GM18499 (cell line): ENCODE data around the gene MRPL22.
"Not testable (repeated sequence)": the region's sequence is repeated elsewhere in the genome, so short reads cannot be mapped to it uniquely, and the experiment has no call there.

Experiments
- ATAC-seq: cut with Tn5 transposase; IDR thresholded peaks from one replicate; pipeline ENCODE4 v1.9.1; 2021; ENCODE audit warnings: moderate number of reproducible peaks; ENCODE audit not compliant: insufficient read depth, unreplicated experiment

Gene MRPL22

DNA sequence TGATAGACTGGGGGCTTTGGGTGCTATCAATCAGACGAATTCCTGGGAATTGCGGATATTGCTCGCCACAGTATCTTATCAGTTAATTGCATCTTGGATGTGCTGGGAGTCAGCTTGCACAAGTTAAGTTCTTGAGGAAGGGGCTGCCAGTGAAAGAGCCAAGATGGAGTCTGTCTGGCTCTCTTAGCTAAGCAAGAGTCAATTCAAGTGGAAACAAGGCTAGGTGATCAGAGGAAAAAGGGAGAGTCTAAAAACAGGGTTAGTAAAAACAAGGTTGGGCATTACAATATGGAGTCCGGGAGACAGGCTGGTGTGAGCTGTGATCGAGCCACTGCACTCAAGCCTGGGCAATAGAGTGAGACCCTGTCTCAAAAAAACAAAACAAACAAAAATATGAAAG is 1.5 kb upstream of the MRPL22 start:
- not testable (repeated sequence) for ATAC-seq

GRCh38 chr5:154940375-154940771 is 500 bp upstream of the MRPL22 start:
- ATAC-seq: no peak

GRCh38 chr5:154943527-154943926 is 2.7 kb downstream of the MRPL22 start:
- ATAC-seq: no peak

DNA sequence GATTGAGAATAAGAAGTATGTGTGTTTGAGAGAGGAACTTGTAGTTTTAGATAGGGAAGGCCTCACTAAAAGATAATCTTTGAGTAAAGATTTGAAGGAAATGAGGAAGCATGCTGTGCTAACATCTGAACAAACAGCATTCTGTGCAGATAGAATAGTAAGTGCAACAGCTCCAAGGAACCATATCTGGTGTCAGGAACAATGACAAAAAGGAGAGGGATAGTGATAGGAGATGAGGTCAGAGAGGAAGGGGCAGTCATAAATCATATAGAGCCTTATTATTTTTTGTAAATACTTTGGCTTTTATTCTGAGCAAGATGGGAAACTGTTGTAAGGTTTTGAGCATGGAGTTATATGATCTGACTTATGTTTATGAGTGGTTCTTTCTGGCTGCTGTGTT is 3.8 kb downstream of the MRPL22 start:
- ATAC-seq: no peak

DNA sequence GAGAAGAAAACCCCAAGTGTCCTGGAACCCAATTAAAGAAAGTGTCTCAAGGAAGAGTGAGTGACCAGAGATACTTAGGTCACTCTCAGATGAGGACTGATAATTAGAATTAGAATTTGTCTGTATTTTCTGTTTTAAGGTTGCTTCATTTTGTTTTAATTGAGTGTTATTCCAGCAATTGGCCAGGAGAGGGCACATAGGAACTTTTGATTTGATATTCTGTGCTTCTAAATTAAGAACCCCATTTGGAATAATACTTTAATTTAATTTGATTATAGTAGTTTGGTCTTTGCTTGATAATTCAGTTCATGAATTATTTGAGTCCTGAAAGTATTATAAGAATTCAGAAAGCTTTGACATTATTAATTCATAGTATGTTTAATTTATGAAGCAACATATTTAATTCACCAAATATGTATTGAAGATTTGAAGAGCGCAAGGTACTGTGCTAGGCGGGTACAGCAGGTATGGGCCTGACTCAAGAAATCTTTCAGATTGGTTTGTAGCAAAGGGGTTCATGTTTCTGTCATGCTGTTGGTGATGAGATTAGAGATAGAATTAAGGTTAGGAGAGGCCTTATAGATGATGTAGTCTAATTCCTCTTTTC is 4.9 kb downstream of the MRPL22 start:
- no peak for ATAC-seq

DNA sequence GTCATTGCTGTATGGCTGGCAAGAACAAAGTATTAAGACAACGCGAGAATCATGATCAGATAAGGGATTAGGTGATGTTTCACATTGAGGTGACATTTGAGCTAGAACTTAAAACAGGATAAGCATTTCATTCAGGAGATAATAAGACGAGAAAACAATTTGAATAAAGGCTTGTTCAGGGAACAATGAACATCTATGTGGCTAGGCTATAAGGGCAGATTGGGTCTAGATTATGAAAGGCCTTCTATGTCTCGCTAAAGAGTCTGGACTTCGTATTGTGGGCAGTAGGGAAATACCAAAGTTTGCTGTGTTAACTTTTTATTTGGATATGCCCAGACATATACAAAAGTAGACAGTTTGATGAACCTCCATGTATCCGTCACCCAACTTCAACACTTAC is 6.9 kb downstream of the MRPL22 start:
- no peak for ATAC-seq

DNA sequence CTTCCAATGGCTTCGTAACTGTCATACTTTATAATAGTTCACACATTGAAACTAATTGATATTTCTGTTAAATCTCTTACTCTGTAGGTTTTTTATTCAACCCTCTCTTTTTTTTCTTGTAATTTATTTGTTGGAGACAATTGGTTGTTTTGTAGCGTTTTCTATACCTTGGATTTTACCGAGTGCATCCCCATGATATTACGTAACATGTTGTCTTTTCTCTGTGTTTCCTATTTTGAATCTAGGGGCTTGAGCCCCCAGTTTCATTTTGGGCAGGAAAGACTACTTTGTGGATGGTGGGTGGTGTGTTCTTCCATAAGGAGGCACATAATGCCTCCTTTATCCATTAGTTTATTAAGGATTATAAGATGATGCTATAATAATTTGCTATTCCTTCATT is 7.4 kb downstream of the MRPL22 start:
- ATAC-seq: no peak

DNA sequence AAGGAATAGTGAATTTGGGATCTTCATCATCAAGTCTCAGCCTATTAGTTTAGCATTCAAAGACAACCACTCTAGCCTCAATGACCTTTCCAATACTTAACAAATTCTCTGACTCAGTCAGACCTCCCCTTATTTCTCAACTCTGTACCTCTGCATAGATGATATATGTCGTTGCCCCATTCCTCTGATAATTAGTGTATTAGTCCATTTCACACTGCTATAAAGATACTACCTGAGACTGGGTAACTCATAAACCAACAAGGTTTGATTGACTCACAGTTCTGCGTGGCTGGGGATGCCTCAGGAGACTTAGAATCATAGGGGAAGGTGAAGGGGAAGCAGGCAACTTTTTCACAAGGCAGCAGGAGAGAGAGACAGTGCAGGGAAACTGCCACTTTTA is 8.9 kb downstream of the MRPL22 start:
- ATAC-seq: no peak

- no peak for ATAC-seq
These were observed 15.8 kb downstream of the MRPL22 start for GRCh38 chr5:154956712-154957111.

- peak; percentile 98 for ATAC-seq
These were observed 21.6 kb downstream of the MRPL22 start for GRCh38 chr5:154962494-154962893.

GRCh38 chr5:154966081-154966841 is 25.4 kb downstream of the MRPL22 start:
- ATAC-seq: no peak

DNA sequence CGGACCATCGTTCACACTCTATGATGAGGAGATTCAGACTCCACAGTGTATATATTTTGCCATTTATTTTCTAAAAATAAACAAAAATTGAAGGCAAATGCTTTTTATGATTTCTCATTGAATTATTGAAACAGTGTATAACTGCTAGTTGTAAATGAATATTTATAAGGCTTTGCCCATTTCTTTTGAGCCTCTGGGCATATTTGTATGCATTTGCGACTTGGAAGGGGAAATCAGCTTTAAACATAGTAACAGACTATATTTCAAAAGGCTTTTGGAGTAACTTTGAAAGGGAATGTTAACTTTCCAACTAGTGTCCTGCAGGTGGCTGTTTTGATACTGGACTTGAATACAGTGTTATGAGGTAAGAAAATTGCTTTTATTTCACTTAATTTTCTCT is 26.0 kb downstream of the MRPL22 start:
- no peak for ATAC-seq

GRCh38 chr5:154967421-154968024 is 26.6 kb downstream of the MRPL22 start:
- ATAC-seq: no peak

DNA sequence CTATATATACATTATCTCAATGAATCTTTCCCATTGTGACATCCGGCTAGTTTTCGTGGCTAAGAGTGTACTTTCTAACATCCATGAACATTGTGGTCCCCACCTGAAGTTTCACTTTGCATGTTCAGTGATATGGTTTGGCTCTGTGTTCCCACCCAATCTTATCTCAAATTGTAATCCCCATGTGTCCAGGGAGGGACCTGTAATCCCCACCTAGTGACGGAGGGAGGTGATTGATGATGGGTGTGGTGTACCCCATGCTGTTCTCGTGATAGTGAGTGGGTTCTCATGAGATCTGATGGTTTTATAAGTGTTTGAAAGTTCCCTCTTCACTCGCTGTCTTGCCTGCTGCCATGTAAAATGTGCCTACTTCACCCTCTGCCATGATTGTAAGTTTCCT is 28.1 kb downstream of the MRPL22 start:
- ATAC-seq: no peak

GRCh38 chr5:154970759-154971158 is 29.9 kb downstream of the MRPL22 start:
- no peak for ATAC-seq

GRCh38 chr5:154971501-154971900 is 30.6 kb downstream of the MRPL22 start:
- ATAC-seq: no peak

GRCh38 chr5:154972476-154973080 is 31.7 kb downstream of the MRPL22 start:
- ATAC-seq: no peak

GRCh38 chr5:154976082-154976481 is 35.2 kb downstream of the MRPL22 start:
- not testable (repeated sequence) for ATAC-seq

DNA sequence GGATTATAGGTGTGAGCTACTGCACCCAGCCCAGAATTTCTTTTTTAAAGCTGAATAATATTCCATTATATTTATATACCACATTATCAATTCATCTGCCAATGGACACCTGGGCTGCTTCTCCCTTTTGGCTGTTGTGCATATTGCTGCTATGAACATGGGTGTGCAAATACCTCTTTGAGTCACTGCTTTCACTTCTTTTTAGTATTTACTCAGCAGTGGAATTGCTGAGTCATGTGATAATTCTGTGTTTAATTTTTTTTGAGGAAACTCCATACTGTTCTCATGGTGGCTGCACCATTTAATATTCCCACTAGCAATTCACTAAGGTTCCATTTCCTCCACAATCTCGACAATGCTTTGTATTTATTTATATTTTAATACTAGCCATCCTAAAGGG is 36.5 kb downstream of the MRPL22 start:
- ATAC-seq: no peak

DNA sequence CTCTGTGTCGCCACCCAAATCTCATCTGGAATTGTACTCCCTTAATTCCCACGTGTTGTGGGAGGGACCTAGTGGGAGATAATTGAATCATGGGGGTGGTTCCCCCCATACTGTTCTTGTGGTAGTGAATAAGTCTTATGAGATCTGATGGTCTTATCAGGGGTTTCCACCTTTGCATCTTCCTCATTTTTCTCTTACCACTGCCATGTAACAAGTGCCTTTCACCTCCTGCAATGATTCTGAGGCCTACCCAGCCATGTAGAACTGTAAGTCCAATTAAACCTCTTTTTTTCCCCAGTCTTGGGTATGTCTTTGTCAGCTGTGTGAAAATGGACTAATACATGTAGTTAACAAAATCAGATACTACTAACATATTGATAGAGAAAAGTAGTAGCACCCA is 37.4 kb downstream of the MRPL22 start:
- ATAC-seq: not testable (repeated sequence)

GRCh38 chr5:154984946-154985516 is 44.2 kb downstream of the MRPL22 start:
- ATAC-seq: no peak
